ENCODE data around the gene RNF44.
"Not testable (repeated sequence)": the region's sequence is repeated elsewhere in the genome, so short reads cannot be mapped to it uniquely, and the experiment has no call there.

Gene RNF44

GRCh38 chr5:176550937-176551336, 13.7 kb upstream of the RNF44 start:
- not testable (repeated sequence) for DNase-seq

GRCh38 chr5:176550275-176550831, 13.2 kb upstream of the RNF44 start:
- DNase-seq: no peak

GRCh38 chr5:176549871-176550270, 12.7 kb upstream of the RNF44 start:
- no peak for DNase-seq

GRCh38 chr5:176548967-176549444, 11.8 kb upstream of the RNF44 start, which contains the start of gene CDHR2:
Gene CDHR2, plus strand, starts transcription at chr5:176549342. Its CDS starts 16,011 bp downstream, at chr5:176565353.
- DNase-seq: no peak

- no peak for DNase-seq
Measured at GRCh38 chr5:176547802-176548201, 10.6 kb upstream of the RNF44 start.

- DNase-seq: no peak
Measured at GRCh38 chr5:176545737-176546509, 8.7 kb upstream of the RNF44 start.

GRCh38 chr5:176545388-176545736, 8.2 kb upstream of the RNF44 start:
- no peak for DNase-seq

GRCh38 chr5:176543428-176544182, 6.4 kb upstream of the RNF44 start:
- DNase-seq: peak; percentile 22

GRCh38 chr5:176542596-176543427, 5.6 kb upstream of the RNF44 start:
- no peak for DNase-seq

- DNase-seq: no peak
Measured at GRCh38 chr5:176542135-176542595, 5.0 kb upstream of the RNF44 start.

- DNase-seq: no peak
Measured at GRCh38 chr5:176541338-176542134, 4.3 kb upstream of the RNF44 start.

- no peak for DNase-seq
Measured at GRCh38 chr5:176540956-176541337, 3.7 kb upstream of the RNF44 start.

- DNase-seq: no peak
Measured at GRCh38 chr5:176540476-176540899, 3.3 kb upstream of the RNF44 start.

GRCh38 chr5:176538989-176539384, 1.8 kb upstream of the RNF44 start:
- DNase-seq: no peak

- DNase-seq: no peak
Measured at GRCh38 chr5:176538230-176538988, 1.2 kb upstream of the RNF44 start.

- DNase-seq: peak; percentile 77
Measured at GRCh38 chr5:176537554-176538229, 490 bp upstream of the RNF44 start.

GRCh38 chr5:176536132-176536901, 885 bp downstream of the RNF44 start:
- DNase-seq: no peak

GRCh38 chr5:176535664-176536131, 1.5 kb downstream of the RNF44 start:
- DNase-seq: no peak

GRCh38 chr5:176535101-176535663, 2.0 kb downstream of the RNF44 start:
- DNase-seq: no peak

All from NCI-H187 treated with DMSO at 0.1 percent for 48 hours (cell line).